Dendritic cell treated with granulocyte-macrophage colony-stimulating factor and Interleukin-4, amounts not matched to agents 40 ng/mL and 50 ng/mL, for 4 days (primary cell): ENCODE results near the gene MIPEP.
"Not testable (repeated sequence)": the region's sequence is repeated elsewhere in the genome, so short reads cannot be mapped to it uniquely, and the experiment has no call there.

ENCODE experiments used
- H3K27ac Mint-ChIP-seq: one replicate; pipeline ENCODE4 v1.8.0; 2022; ENCODE audit warnings: mild to moderate bottlenecking, mixed read lengths
- H3K27me3 Mint-ChIP-seq: one replicate; pipeline ENCODE4 v1.8.0; 2022; ENCODE audit warnings: mild to moderate bottlenecking, mixed read lengths
- H3K36me3 Mint-ChIP-seq: one replicate; pipeline ENCODE4 v1.8.0; 2022; ENCODE audit warnings: low read depth, mixed read lengths
- H3K4me1 Mint-ChIP-seq: one replicate; pipeline ENCODE4 v1.8.0; 2022; ENCODE audit warnings: low read depth, mixed read lengths
- H3K4me3 Mint-ChIP-seq: one replicate; pipeline ENCODE4 v1.8.0; 2022; ENCODE audit warnings: mild to moderate bottlenecking, moderate library complexity, mixed read lengths
- H3K9me3 Mint-ChIP-seq: one replicate; pipeline ENCODE4 v1.8.0; 2022; ENCODE audit warnings: mixed read lengths
- intact Hi-C: fragments of 100-400 bp; cut with micrococcal nuclease; formaldehyde crosslinking; loops from one replicate; pipeline ENCODE4 v1.15.0; 2022

Gene MIPEP

GRCh38 chr13:23760000-23760399, 129.2 kb downstream of the MIPEP start:
- H3K27ac Mint-ChIP-seq = no peak overlapping the region
- no peaks in the 10 kb centered on the region for H3K4me1 Mint-ChIP-seq
- H3K4me3 Mint-ChIP-seq = no peak overlapping the region
- H3K36me3 Mint-ChIP-seq = no peaks in the 10 kb centered on the region
- no peaks in the 10 kb centered on the region for H3K27me3 Mint-ChIP-seq
- H3K9me3 Mint-ChIP-seq = no peaks in the 10 kb centered on the region
- intact Hi-C loops = no loop called here

- Mint-ChIP-seq H3K9me3 (no peaks in the 10 kb centered on the region), H3K4me3 (no peak overlapping the region), H3K27ac (no peak overlapping the region), H3K4me1 (no peaks in the 10 kb centered on the region), H3K27me3 (no peaks in the 10 kb centered on the region), H3K36me3 (peaks cover 6% of the 10 kb centered on the region)
- intact Hi-C loops = no loop called here
Observed at GRCh38 chr13:23758798-23759527, 130.2 kb downstream of the MIPEP start.

DNA sequence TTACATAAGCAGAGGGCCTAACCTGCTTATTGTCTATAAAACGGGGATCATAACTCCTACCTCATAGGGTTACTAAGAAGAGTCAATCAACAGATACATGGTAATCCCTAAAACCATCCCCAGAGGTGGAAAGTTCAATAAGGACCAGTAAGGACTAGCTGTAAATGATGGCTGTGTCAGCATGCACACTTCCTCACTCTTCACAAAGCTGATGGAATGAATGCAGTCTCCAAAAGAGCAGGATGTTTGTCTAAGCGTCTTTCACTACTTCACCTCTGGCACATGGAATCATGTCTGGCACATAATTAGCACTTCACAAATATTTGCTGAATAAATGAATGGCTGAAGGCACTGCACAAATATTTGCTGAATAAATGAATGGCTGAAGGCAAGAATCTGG, 134.2 kb downstream of the MIPEP start:
- intact Hi-C loops = no loop called here
- Mint-ChIP-seq H3K27ac (no peak overlapping the region), H3K4me1 (no peaks in the 10 kb centered on the region), H3K27me3 (no peaks in the 10 kb centered on the region), H3K9me3 (no peaks in the 10 kb centered on the region), H3K4me3 (no peak overlapping the region), H3K36me3 (peaks cover 6% of the 10 kb centered on the region)

- peaks cover 6% of the 10 kb centered on the region for H3K36me3 Mint-ChIP-seq
- no peaks in the 10 kb centered on the region for H3K9me3 Mint-ChIP-seq
- intact Hi-C loops = no loop called here
- no peaks in the 10 kb centered on the region for H3K4me1 Mint-ChIP-seq
- no peaks in the 10 kb centered on the region for H3K27me3 Mint-ChIP-seq
- no peak overlapping the region for H3K4me3 Mint-ChIP-seq
- no peak overlapping the region for H3K27ac Mint-ChIP-seq
Observed at GRCh38 chr13:23754506-23754905, 134.7 kb downstream of the MIPEP start.

GRCh38 chr13:23753458-23753857, 135.7 kb downstream of the MIPEP start:
- intact Hi-C loops = no loop called here
- no peak overlapping the region for H3K27ac Mint-ChIP-seq
- H3K9me3 Mint-ChIP-seq = no peaks in the 10 kb centered on the region
- H3K4me3 Mint-ChIP-seq = no peak overlapping the region
- H3K27me3 Mint-ChIP-seq = no peaks in the 10 kb centered on the region
- peaks cover 6% of the 10 kb centered on the region for H3K36me3 Mint-ChIP-seq
- no peaks in the 10 kb centered on the region for H3K4me1 Mint-ChIP-seq

GRCh38 chr13:23752111-23753001, 136.8 kb downstream of the MIPEP start:
- H3K4me1 Mint-ChIP-seq = no peaks in the 10 kb centered on the region
- H3K27me3 Mint-ChIP-seq = no peaks in the 10 kb centered on the region
- H3K27ac Mint-ChIP-seq = no peak overlapping the region
- H3K36me3 Mint-ChIP-seq = peaks cover 6% of the 10 kb centered on the region
- intact Hi-C loops = no loop called here
- H3K4me3 Mint-ChIP-seq = no peak overlapping the region
- no peaks in the 10 kb centered on the region for H3K9me3 Mint-ChIP-seq

DNA sequence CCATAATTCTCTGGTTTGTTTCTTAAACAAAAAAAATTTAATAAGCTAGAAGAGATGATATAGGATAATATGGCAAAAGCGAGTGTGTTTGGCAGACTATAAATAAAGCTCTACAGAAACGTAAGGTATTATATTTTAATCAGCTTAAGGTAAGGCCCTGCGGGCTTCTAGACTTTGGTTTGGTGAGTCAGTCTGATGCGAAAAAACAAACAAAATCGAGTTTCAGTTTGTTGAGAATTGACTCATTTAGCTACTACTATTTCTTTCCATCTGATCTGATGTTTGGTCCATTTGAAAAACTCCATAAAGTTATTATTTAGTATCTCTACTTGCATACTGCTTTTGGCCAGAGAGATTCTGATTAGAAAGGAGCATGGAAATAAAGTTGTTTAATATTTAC, 138.0 kb downstream of the MIPEP start:
- H3K4me3 Mint-ChIP-seq = no peak overlapping the region
- no peak overlapping the region for H3K27ac Mint-ChIP-seq
- H3K9me3 Mint-ChIP-seq = no peaks in the 10 kb centered on the region
- no peaks in the 10 kb centered on the region for H3K4me1 Mint-ChIP-seq
- intact Hi-C loops = no loop called here
- H3K27me3 Mint-ChIP-seq = no peaks in the 10 kb centered on the region
- peaks cover 6% of the 10 kb centered on the region for H3K36me3 Mint-ChIP-seq

GRCh38 chr13:23750383-23751121, 138.6 kb downstream of the MIPEP start:
- Mint-ChIP-seq H3K4me3 (no peak overlapping the region), H3K27ac (no peak overlapping the region), H3K4me1 (no peaks in the 10 kb centered on the region), H3K36me3 (peaks cover 6% of the 10 kb centered on the region), H3K27me3 (no peaks in the 10 kb centered on the region), H3K9me3 (no peaks in the 10 kb centered on the region)
- intact Hi-C loops = no loop called here

- no peaks in the 10 kb centered on the region for H3K4me1 Mint-ChIP-seq
- no peaks in the 10 kb centered on the region for H3K36me3 Mint-ChIP-seq
- H3K4me3 Mint-ChIP-seq = no peak overlapping the region
- no peaks in the 10 kb centered on the region for H3K27me3 Mint-ChIP-seq
- intact Hi-C loops = no loop called here
- no peak overlapping the region for H3K27ac Mint-ChIP-seq
- H3K9me3 Mint-ChIP-seq = no peaks in the 10 kb centered on the region
Observed at GRCh38 chr13:23749288-23749873, 139.8 kb downstream of the MIPEP start.

DNA sequence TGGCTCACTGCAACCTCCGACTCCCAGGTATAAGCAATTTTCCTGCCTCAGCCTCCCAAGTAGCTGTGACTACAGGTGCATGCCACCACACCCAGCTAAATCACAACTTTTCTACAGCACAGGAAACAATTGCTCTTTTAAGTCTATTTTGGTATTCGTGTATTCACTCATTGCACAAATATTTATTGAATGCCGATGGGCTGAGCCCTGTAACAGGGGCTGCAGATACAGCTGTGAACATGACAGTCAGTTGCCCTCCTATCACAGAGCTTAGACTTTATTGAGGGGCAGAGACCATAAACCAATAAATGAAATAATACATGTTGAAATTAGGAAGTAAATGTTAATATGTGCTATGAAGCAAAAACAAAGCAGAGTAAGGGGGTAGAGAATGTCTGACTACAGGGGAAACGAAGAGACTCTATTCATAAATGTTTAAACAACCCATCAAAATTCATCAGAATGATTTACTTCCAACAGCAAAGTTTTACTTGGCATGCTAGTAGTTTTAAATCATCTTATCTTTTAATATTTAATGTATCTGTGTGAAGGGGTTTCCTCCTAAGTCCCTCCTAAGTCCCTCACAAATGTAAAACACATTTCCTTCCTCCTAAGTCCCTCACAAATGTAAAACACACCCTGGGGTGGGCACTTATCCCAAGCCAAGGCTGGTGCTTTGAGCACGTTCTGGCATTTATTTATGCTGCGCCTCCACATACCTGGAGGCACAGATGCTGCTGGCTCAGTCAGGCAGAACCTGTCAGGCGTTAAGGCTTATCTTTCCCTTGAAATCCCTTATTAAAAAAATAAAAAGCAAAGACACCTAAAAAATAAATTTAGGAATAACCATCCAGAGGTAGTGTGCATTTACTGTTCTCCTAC, 140.8 kb downstream of the MIPEP start:
- H3K4me1 Mint-ChIP-seq = no peaks in the 10 kb centered on the region
- H3K9me3 Mint-ChIP-seq = no peaks in the 10 kb centered on the region
- H3K4me3 Mint-ChIP-seq = no peak overlapping the region
- no peaks in the 10 kb centered on the region for H3K36me3 Mint-ChIP-seq
- H3K27me3 Mint-ChIP-seq = no peaks in the 10 kb centered on the region
- no peak overlapping the region for H3K27ac Mint-ChIP-seq
- intact Hi-C loops = no loop called here

DNA sequence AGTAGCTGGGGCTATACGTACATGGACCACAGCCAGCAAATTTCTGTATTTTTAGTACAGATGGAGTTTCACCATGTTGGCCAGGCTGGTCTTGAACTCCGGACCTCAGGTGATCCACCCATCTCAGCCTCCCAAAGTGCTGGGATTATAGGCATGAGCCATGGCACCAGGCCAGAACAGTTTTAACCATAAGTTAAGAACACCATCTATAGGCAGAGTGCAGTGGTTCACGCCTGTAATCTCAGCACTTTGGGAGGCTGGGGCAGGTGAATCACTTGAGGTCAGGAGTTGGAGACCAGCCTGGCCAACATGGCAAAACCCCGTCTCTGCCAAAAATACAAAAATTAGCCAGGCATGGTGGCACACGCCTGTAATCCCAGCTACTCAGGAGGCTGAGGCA, 143.1 kb downstream of the MIPEP start:
- H3K9me3 Mint-ChIP-seq, H3K36me3 Mint-ChIP-seq, H3K4me3 Mint-ChIP-seq, H3K27ac Mint-ChIP-seq, intact Hi-C loops, H3K4me1 Mint-ChIP-seq, H3K27me3 Mint-ChIP-seq: not testable (repeated sequence)

DNA sequence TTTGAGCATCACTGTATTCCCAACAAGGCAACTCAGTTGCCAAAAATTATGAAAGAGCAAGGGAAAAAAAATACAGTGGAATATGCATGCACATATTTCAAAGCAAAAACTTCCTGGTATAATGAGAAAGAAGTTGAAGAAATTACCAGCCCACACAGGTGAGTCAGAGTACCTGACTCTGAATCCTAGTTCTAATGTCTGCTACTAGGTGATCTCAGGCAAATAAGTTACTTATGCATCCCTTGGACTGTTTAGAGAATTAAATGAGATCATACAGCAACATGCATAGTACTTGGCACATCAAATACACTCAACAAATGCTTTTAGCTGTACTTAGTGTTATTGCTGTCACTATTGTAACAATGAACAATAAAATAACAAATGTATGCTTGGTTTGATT, 144.9 kb downstream of the MIPEP start:
- Mint-ChIP-seq H3K4me3 (no peak overlapping the region), H3K27ac (no peak overlapping the region), H3K4me1 (no peaks in the 10 kb centered on the region), H3K36me3 (no peaks in the 10 kb centered on the region), H3K27me3 (no peaks in the 10 kb centered on the region), H3K9me3 (no peaks in the 10 kb centered on the region)
- intact Hi-C loops = no loop called here
